MM.1S (cell line): Measurements from ENCODE around the gene GPC1.

Source experiments
- DNase-seq: peaks from one replicate; pipeline ENCODE4 v3.0.0-alpha.2; 2015
- H2AFZ ChIP-seq: fragments of 300-600 bp; sonication (generic); 2 replicates; pipeline ENCODE4 v1.6.0; 2016; ENCODE audit warnings: antibody characterized with exemption, low read length
- H3F3A ChIP-seq: fragments of 300-600 bp; sonication (generic); 2 replicates; pipeline ENCODE4 v1.6.1; 2016; ENCODE audit warnings: mild to moderate bottlenecking, antibody characterized with exemption, low read length, moderate library complexity, mixed read lengths; ENCODE audit not compliant: insufficient read depth
- H3K27ac ChIP-seq: fragments of 300-600 bp; sonication (generic); 2 replicates; pipeline ENCODE4 v1.5.1; 2016; ENCODE audit warnings: mild to moderate bottlenecking, low read length
- H3K27me3 ChIP-seq: fragments of 300-600 bp; sonication (generic); replicated peaks from 2 replicates; pipeline ENCODE4 v1.6.0; 2016; ENCODE audit warnings: low read length; ENCODE audit not compliant: insufficient read depth
- H3K36me3 ChIP-seq: fragments of 300-600 bp; sonication (generic); replicated peaks from 2 replicates; pipeline ENCODE4 v1.6.1; 2016; ENCODE audit warnings: mild to moderate bottlenecking, low read length, mixed read lengths; ENCODE audit not compliant: insufficient read depth
- H3K4me1 ChIP-seq: fragments of 300-600 bp; sonication (generic); 2 replicates; pipeline ENCODE4 v1.6.1; 2016; ENCODE audit warnings: low read length, mixed read lengths
- H3K4me2 ChIP-seq: fragments of 300-600 bp; sonication (generic); 2 replicates; pipeline ENCODE4 v1.6.0; 2016; ENCODE audit warnings: low read depth, low read length
- H3K4me3 ChIP-seq: fragments of 300-600 bp; sonication (generic); 2 replicates; pipeline ENCODE4 v1.5.1; 2016; ENCODE audit warnings: low read length, mixed read lengths
- H3K79me2 ChIP-seq: fragments of 300-600 bp; sonication (generic); 2 replicates; pipeline ENCODE4 v1.6.1; 2016; ENCODE audit warnings: mixed run types, low read length, mixed read lengths
- H3K9ac ChIP-seq: fragments of 300-600 bp; sonication (generic); 2 replicates; pipeline ENCODE4 v1.6.1; 2016; ENCODE audit warnings: low read length, mixed read lengths
- H3K9me2 ChIP-seq: fragments of 300-600 bp; sonication (generic); replicated peaks from 2 replicates; pipeline ENCODE4 v1.6.1; 2016; ENCODE audit warnings: mild to moderate bottlenecking, low read length, mixed read lengths; ENCODE audit not compliant: insufficient read depth
- H3K9me3 ChIP-seq: fragments of 300-600 bp; sonication (generic); replicated peaks from 2 replicates; pipeline ENCODE4 v1.6.1; 2016; ENCODE audit warnings: mild to moderate bottlenecking, low read length, mixed read lengths; ENCODE audit not compliant: insufficient read depth
- H4K20me1 ChIP-seq: fragments of 300-600 bp; sonication (generic); 2 replicates; pipeline ENCODE4 v1.6.1; 2016; ENCODE audit warnings: mild to moderate bottlenecking, low read length, moderate library complexity, mixed read lengths; ENCODE audit not compliant: insufficient read depth
- EZH2 ChIP-seq: fragments of 300-600 bp; sonication (generic); optimal IDR thresholded peaks from 2 replicates; pipeline ENCODE3; 2017; ENCODE audit warnings: low read depth, mild to moderate bottlenecking, antibody characterized with exemption, low read length, mixed read lengths
- EZH2phosphoT487 ChIP-seq: fragments of 300-600 bp; sonication (generic); IDR thresholded peaks from 2 replicates; pipeline ENCODE4 v1.6.1; 2018; ENCODE audit warnings: antibody characterized with exemption, low read length
- TF ChIP-seq, protein P1 (sequence below): fragments of 300-600 bp; sonication (generic); IDR thresholded peaks from 2 replicates; pipeline ENCODE4 v1.5.1; 2016; ENCODE audit warnings: antibody characterized with exemption, low read length, mixed read lengths

The GPC1 gene

DNA sequence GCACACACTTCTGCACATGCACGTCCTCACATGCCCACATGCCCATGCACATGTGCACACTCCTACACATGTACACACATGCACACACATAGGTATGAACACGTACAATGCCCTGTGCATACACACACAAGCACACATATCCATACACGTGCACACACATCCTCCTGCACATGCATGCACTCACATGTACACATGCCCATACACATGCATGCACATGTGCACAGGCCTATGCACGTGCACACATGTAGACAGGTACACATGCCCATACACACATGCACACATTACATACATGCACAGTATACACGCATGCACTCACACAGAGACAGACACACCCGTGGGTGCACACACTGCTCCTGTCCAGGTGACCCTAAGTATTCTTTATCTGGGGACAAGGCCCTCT, 34.3 kb downstream of the GPC1 start:
- Histone ChIP-seq H3K4me3 (no peak overlapping the region), H3K27ac (no peak overlapping the region), H3K9me2 (no peaks in the 10 kb centered on the region), H4K20me1 (no peaks in the 10 kb centered on the region), H3K79me2 (no peaks in the 10 kb centered on the region), H2AFZ (no peak overlapping the region), H3K4me1 (no peaks in the 10 kb centered on the region), H3K9ac (no peak overlapping the region), H3K4me2 (no peak overlapping the region), H3K27me3 (no peaks in the 10 kb centered on the region), H3K9me3 (no peaks in the 10 kb centered on the region), H3F3A (no peaks in the 10 kb centered on the region), H3K36me3 (no peaks in the 10 kb centered on the region)
- DNase-seq: no peak
- no peak for TF ChIP-seq EZH2
- TF ChIP-seq EZH2phosphoT487: no peak
- TF ChIP-seq, protein P1, sequence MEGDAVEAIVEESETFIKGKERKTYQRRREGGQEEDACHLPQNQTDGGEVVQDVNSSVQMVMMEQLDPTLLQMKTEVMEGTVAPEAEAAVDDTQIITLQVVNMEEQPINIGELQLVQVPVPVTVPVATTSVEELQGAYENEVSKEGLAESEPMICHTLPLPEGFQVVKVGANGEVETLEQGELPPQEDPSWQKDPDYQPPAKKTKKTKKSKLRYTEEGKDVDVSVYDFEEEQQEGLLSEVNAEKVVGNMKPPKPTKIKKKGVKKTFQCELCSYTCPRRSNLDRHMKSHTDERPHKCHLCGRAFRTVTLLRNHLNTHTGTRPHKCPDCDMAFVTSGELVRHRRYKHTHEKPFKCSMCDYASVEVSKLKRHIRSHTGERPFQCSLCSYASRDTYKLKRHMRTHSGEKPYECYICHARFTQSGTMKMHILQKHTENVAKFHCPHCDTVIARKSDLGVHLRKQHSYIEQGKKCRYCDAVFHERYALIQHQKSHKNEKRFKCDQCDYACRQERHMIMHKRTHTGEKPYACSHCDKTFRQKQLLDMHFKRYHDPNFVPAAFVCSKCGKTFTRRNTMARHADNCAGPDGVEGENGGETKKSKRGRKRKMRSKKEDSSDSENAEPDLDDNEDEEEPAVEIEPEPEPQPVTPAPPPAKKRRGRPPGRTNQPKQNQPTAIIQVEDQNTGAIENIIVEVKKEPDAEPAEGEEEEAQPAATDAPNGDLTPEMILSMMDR: no peak

DNA sequence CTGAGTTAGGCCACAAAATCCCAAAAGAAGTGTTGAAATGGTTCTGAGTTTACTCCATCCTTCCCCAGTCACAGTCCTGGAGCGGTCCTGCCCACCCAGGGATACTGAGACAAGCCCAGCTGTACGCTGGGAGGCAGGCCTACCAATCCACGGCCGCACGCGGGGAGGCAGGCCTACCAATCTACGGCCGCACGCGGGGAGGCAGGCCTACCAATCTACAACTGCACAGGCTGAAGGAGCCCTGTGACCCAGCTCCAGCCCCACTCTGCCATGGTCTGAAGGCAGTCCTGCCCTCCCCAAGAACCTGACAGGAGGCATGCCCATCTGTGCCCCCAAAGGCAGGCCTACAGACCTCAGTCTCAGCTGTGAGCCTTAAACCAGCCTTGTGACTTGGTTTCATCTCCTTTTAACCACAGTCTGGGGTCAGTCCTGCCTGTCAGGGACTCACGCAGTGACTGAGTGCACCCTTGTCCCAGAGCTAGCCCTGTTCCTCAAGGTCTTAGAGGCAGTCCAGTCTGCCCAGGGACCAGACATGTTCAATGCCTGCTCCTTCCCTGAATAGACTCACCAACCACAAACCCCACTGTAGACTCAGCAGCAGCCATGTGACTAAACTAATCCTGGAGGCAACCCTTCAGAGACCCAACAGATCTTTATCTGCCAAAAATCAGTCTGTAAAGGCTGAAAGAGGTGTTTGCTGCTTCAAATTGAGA, 36.8 kb downstream of the GPC1 start:
- TF ChIP-seq, protein P1: no peak
- no peak for TF ChIP-seq EZH2phosphoT487
- TF ChIP-seq EZH2: no peak
- Histone ChIP-seq H3K4me2 (no peak overlapping the region), H3K27ac (no peak overlapping the region), H3K9me3 (no peaks in the 10 kb centered on the region), H3K4me3 (no peak overlapping the region), H3K9ac (no peak overlapping the region), H4K20me1 (no peaks in the 10 kb centered on the region), H2AFZ (no peak overlapping the region), H3K9me2 (no peaks in the 10 kb centered on the region), H3F3A (no peaks in the 10 kb centered on the region), H3K79me2 (no peaks in the 10 kb centered on the region), H3K4me1 (no peaks in the 10 kb centered on the region), H3K36me3 (no peaks in the 10 kb centered on the region), H3K27me3 (no peaks in the 10 kb centered on the region)
- DNase-seq: no peak

DNA sequence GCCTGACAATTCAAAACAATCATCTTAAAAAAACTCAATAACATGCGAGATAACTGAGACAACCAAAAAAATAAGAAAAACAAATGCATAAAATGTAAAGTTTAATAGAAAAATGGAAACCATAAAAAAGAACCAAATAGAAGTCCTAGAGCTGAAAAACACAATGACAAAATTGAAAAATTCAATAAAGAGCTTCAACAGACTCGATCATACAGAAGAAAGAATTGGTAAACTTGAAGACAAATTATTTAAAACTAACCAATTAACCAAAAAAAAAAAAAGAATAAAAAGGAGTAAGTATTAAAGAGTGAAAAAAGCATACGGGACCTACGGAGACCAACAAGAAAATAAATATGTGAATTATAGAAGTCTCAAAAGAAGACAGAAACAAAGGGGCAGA, 37.7 kb downstream of the GPC1 start:
- TF ChIP-seq, protein P1: no peak
- TF ChIP-seq EZH2phosphoT487: no peak
- no peak for TF ChIP-seq EZH2

More for the DNA sequence above, 37.7 kb downstream of the GPC1 start:
- Histone ChIP-seq H3K9me2 (no peaks in the 10 kb centered on the region), H3K9ac (no peak overlapping the region), H3K27me3 (no peaks in the 10 kb centered on the region), H3K4me2 (no peak overlapping the region), H3K9me3 (no peaks in the 10 kb centered on the region), H3K4me1 (no peaks in the 10 kb centered on the region), H3K27ac (no peak overlapping the region), H3K36me3 (no peaks in the 10 kb centered on the region), H2AFZ (no peak overlapping the region), H4K20me1 (no peaks in the 10 kb centered on the region), H3F3A (no peaks in the 10 kb centered on the region), H3K4me3 (no peak overlapping the region), H3K79me2 (no peaks in the 10 kb centered on the region)
- DNase-seq: no peak
